ENCODE measurements around the gene NCKAP5. TPM values are rescaled to one million over a fixed set of nuclear protein-coding genes. Genes with fewer than 3 reads are reported as not detected.

Gene NCKAP5
- total RNA-seq, 4 donors from 2014 or later, result 0.03 to 0.55 (median 0.33) TPM

DNA sequence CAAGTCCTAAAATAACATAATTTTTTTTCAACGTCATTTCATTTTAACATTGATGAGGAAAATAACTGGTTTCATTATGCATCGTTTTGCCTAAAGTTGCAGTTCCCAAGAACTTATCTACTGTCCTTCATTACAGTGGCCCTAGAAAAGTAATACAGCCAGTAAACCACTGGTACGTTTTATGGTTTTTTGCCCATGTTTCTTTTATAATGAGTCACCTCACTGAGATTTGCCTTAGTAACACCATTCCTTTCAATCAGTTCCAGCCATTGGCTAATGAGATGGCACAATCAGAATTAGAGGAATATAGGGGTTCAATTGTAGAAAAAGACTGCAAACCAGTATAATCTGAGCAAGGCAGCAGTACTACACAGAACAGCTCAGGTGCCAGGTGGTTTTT lies 475.7 kb downstream of the NCKAP5 start:
- Histone ChIP-seq H3K36me3 (no peaks in the 10 kb centered on the region), H3K9me3 (no peaks in the 10 kb centered on the region), H3K27ac (no peak overlapping the region), H3K27me3 (no peaks in the 10 kb centered on the region), H3K4me3 (no peak overlapping the region), H3K4me1 (no peaks in the 10 kb centered on the region)
- intact Hi-C loops (cut with DNase I; ENCODE audit: low total_unique reads), result no loop called here
- ATAC-seq (no peak), DNase-seq (no peak)
- in situ Hi-C loops (cut with MboI; ENCODE audit: low sequenced_read_pairs in 4 of 4), result no loop called here
- no peak for TF ChIP-seq POLR2A (IDR thresholded peaks at IDR 0.05)
- TF ChIP-seq, protein P1, sequence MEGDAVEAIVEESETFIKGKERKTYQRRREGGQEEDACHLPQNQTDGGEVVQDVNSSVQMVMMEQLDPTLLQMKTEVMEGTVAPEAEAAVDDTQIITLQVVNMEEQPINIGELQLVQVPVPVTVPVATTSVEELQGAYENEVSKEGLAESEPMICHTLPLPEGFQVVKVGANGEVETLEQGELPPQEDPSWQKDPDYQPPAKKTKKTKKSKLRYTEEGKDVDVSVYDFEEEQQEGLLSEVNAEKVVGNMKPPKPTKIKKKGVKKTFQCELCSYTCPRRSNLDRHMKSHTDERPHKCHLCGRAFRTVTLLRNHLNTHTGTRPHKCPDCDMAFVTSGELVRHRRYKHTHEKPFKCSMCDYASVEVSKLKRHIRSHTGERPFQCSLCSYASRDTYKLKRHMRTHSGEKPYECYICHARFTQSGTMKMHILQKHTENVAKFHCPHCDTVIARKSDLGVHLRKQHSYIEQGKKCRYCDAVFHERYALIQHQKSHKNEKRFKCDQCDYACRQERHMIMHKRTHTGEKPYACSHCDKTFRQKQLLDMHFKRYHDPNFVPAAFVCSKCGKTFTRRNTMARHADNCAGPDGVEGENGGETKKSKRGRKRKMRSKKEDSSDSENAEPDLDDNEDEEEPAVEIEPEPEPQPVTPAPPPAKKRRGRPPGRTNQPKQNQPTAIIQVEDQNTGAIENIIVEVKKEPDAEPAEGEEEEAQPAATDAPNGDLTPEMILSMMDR (IDR thresholded peaks at IDR 0.05 in 4 of 5, conservative IDR thresholded peaks at IDR 0.05 in 1 of 5), result no peak

DNA sequence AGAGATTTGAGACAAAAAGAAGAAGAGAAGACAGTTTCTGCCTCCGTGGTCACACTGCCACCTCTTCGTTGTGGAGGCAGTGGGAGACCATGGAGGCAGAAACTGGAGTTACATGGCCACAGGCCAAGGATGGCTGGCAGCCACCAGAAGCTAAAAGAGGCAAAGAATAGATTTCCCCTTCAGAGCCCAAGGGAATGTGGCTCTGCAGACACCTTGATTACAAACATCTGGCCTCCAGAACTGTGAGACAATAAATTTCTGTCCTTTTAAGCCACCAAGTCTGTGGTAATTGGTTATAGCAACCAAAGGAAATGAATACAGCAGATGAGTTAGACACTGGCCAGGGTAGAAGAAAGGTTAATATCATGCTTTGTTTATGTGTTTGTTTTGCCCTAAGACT lies 477.9 kb downstream of the NCKAP5 start:
- in situ Hi-C loops (cut with MboI; ENCODE audit: low sequenced_read_pairs in 4 of 4), result no loop called here
- no peak overlapping the region for H3K4me3 ChIP-seq
- no peaks in the 10 kb centered on the region for H3K4me1 ChIP-seq
- H3K36me3 ChIP-seq, result no peaks in the 10 kb centered on the region
- ATAC-seq, result no peak
- TF ChIP-seq POLR2A (IDR thresholded peaks at IDR 0.05), result no peak
- TF ChIP-seq, protein P1 (IDR thresholded peaks at IDR 0.05 in 4 of 5, conservative IDR thresholded peaks at IDR 0.05 in 1 of 5), result no peak
- DNase-seq, result no peak
- intact Hi-C loops (cut with DNase I; ENCODE audit: low total_unique reads), result no loop called here
- H3K9me3 ChIP-seq, result no peaks in the 10 kb centered on the region
- H3K27ac ChIP-seq, result no peak overlapping the region
- no peaks in the 10 kb centered on the region for H3K27me3 ChIP-seq

DNA sequence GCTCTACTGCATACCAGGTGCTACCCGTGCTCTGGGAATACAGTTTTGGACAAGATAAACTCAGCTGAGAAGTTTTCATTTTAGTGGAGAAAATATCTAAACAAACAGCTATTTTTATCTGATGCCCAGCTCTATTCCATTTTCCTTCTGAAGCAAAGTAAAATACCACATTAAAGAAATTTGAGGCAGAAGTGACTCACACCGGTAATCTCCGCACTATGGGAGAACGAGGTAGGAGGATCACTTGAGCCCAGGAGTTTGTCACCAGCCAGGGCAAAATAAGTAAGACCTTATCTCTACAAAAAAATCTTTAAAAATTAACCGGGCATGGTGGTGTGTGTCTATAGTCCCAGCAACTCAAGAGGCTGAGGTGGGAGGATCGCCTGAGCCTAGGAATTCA lies 482.1 kb downstream of the NCKAP5 start:
- no peaks in the 10 kb centered on the region for H3K4me1 ChIP-seq
- no peak for TF ChIP-seq POLR2A (IDR thresholded peaks at IDR 0.05)
- TF ChIP-seq, protein P1 (IDR thresholded peaks at IDR 0.05 in 4 of 5, conservative IDR thresholded peaks at IDR 0.05 in 1 of 5), result no peak
- H3K36me3 ChIP-seq, result no peaks in the 10 kb centered on the region
- H3K9me3 ChIP-seq, result no peaks in the 10 kb centered on the region
- H3K4me3 ChIP-seq, result no peak overlapping the region
- ATAC-seq (no peak), DNase-seq (no peak)
- no peak overlapping the region for H3K27ac ChIP-seq
- no peaks in the 10 kb centered on the region for H3K27me3 ChIP-seq
- in situ Hi-C loops (cut with MboI; ENCODE audit: low sequenced_read_pairs in 4 of 4), result no loop called here
- intact Hi-C loops (cut with DNase I; ENCODE audit: low total_unique reads), result no loop called here

- ATAC-seq (no peak), DNase-seq (no peak)
- Histone ChIP-seq H3K27me3 (no peaks in the 10 kb centered on the region), H3K9me3 (no peaks in the 10 kb centered on the region), H3K4me1 (no peaks in the 10 kb centered on the region), H3K36me3 (no peaks in the 10 kb centered on the region), H3K4me3 (no peak overlapping the region), H3K27ac (no peak overlapping the region)
- TF ChIP-seq, protein P1 (IDR thresholded peaks at IDR 0.05 in 4 of 5, conservative IDR thresholded peaks at IDR 0.05 in 1 of 5), result no peak
- no peak for TF ChIP-seq POLR2A (IDR thresholded peaks at IDR 0.05)
- intact Hi-C loops (cut with DNase I; ENCODE audit: low total_unique reads), result no loop called here
- in situ Hi-C loops (cut with MboI; ENCODE audit: low sequenced_read_pairs in 4 of 4), result no loop called here
Observed at GRCh38 chr2:133085646-133086045, 482.6 kb downstream of the NCKAP5 start.

- Histone ChIP-seq H3K27me3 (no peaks in the 10 kb centered on the region), H3K9me3 (no peaks in the 10 kb centered on the region), H3K4me3 (no peak overlapping the region), H3K4me1 (no peaks in the 10 kb centered on the region), H3K36me3 (no peaks in the 10 kb centered on the region), H3K27ac (no peak overlapping the region)
- DNase-seq (no peak), ATAC-seq (no peak)
- TF ChIP-seq, protein P1 (IDR thresholded peaks at IDR 0.05 in 4 of 5, conservative IDR thresholded peaks at IDR 0.05 in 1 of 5), result no peak
- TF ChIP-seq POLR2A (IDR thresholded peaks at IDR 0.05), result no peak
- in situ Hi-C loops (cut with MboI; ENCODE audit: low sequenced_read_pairs in 4 of 4), result no loop called here
- intact Hi-C loops (cut with DNase I; ENCODE audit: low total_unique reads), result no loop called here
Observed at GRCh38 chr2:133082034-133082433, 486.2 kb downstream of the NCKAP5 start.
